Astrocyte of the cerebellum (primary cell): ENCODE data around the gene RAB17.

ENCODE experiments used
- DNase-seq: peaks from one replicate; pipeline ENCODE4 v3.0.0-alpha.2; 2011; ENCODE audit warnings: low read depth
- H3K4me3 ChIP-seq: 2 replicates; pipeline ENCODE4 v1.5.1; 2011; ENCODE audit warnings: mild to moderate bottlenecking, low read depth, low read length, moderate library complexity
- in situ Hi-C: cut with HindIII; loops from 2 replicates; pipeline ENCODE4 v1.10.0; 2017; ENCODE audit warnings: low sequenced_read_pairs
- TF ChIP-seq, protein P1 (sequence below): IDR thresholded peaks from 2 replicates; pipeline ENCODE4 v1.5.1; 2012; ENCODE audit warnings: low read length, low read depth, moderate library complexity, mild to moderate bottlenecking; ENCODE audit errors: missing control alignments

Gene RAB17

DNA sequence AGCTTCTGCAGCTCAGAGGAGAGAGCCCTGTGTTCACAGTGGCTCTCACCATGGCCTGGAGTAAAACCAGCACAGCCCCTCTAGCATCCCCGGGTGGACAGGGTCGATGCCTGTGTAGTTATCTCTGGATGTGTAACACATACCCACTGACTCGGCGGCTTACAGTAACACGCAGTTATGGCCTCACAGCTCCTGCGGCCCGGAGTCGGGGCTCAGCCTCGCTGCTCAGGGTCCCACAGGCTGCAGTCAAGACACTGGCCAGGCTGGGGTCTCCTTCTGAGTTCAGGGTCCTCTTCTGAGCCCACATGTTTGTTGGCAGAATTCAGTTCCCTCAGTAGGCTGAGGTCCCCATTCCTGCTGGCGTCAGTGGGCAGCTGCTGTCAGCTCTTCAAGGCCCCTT is 2.5 kb upstream of the RAB17 start:
- in situ Hi-C loops, result no loop called here
- no peak overlapping the region for H3K4me3 ChIP-seq
- TF ChIP-seq, protein P1, sequence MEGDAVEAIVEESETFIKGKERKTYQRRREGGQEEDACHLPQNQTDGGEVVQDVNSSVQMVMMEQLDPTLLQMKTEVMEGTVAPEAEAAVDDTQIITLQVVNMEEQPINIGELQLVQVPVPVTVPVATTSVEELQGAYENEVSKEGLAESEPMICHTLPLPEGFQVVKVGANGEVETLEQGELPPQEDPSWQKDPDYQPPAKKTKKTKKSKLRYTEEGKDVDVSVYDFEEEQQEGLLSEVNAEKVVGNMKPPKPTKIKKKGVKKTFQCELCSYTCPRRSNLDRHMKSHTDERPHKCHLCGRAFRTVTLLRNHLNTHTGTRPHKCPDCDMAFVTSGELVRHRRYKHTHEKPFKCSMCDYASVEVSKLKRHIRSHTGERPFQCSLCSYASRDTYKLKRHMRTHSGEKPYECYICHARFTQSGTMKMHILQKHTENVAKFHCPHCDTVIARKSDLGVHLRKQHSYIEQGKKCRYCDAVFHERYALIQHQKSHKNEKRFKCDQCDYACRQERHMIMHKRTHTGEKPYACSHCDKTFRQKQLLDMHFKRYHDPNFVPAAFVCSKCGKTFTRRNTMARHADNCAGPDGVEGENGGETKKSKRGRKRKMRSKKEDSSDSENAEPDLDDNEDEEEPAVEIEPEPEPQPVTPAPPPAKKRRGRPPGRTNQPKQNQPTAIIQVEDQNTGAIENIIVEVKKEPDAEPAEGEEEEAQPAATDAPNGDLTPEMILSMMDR, result no peak
- DNase-seq, result no peak

DNA sequence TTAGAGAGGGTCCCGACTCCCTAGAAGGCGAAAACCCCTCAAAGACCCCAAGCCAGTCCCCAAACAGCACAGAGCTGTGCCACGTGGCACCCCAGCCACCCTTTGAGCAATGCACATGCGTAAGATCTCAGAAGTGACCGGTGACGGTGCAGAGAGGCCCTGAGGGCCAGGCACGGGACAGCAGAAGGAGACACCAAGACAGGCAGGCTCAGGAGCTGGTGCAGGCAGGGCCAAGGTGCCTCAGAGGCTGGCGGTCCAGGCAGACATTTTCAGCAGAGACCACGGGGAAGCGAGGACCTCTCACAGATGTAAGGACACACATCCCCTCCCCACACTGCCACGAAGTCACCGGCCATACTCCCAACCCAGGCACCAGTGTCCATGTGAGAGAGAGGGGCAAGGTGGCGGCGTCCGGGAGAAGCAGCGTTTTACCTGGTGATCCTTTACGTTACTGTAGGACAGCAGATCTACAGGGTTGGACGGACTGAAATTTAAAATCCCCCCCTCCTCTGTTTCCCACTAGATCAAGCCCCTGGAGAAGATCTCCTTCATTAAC is 2.0 kb upstream of the RAB17 start:
- in situ Hi-C loops, result no loop called here
- no peak for DNase-seq
- TF ChIP-seq, protein P1, result no peak
- H3K4me3 ChIP-seq, result no peak overlapping the region

DNA sequence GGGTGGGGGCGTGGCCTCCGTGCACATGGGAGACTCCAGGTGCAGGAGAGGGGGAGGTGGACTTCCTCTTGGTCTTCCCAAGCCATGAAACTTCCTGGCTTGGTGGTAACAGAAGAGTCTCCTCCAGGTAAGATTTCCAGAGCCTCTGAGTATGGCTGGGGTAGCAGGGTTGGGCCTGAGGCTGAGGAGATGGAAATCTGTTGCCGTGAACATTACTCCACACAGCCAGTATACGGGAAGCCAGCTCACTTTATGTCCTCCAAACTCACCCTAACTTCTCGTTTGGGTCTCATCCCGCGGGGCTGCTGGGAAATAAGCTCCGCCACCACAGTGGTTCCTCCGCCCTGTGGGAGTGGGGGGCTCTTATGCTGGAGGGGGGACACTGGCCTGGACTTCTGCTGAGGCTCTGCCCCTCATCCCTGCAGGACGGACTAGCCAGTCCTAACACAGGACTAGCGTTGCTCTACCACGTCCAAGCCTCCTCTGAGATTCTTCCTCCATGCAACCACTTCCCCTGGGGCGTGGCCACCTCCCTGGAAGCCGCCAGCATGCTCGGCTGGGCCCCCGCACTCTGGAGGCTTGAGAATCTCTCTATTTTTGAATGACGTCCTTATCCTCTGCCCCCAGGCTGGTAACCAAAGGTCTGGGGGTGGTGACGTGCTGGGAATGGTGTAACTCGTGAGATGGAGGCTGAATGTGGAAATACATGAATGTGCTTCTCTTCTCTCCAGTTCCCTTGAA is 777 bp upstream of the RAB17 start:
- H3K4me3 ChIP-seq, result no peak overlapping the region
- TF ChIP-seq, protein P1, result no peak
- in situ Hi-C loops, result no loop called here
- DNase-seq, result no peak

DNA sequence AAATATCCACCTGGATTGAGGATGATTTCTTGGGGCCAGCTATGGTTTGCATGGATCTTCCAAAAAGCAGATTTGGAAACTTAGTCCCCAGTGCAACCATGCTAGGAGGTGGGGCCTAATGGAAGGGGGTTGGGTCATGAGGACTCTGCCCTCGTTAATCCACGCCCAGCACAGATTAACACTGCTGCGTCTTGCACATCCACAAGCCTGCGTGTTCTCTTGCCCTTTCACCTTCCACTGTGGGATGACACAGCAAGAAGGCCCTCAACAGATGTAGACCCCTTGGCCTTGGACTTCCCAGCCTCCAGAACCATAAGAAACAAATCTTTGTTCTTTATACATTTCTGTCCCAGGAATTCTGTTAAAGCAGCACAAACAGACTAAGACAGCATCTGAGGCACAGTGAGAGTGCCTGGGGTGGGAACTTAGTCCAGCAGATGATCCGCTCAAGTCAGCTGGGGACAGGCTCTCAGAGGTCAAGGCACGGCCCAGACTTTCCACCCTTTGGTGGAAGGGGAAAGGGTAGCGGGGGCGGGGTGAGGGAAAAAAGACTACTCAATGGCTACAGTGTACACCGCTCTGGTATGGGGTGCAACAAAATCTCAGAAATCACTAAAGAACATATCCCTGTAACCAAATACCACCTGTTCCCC is 2.4 kb downstream of the RAB17 start:
- TF ChIP-seq, protein P1, result no peak
- DNase-seq, result no peak
- in situ Hi-C loops, result no loop called here
- H3K4me3 ChIP-seq, result no peak overlapping the region

DNA sequence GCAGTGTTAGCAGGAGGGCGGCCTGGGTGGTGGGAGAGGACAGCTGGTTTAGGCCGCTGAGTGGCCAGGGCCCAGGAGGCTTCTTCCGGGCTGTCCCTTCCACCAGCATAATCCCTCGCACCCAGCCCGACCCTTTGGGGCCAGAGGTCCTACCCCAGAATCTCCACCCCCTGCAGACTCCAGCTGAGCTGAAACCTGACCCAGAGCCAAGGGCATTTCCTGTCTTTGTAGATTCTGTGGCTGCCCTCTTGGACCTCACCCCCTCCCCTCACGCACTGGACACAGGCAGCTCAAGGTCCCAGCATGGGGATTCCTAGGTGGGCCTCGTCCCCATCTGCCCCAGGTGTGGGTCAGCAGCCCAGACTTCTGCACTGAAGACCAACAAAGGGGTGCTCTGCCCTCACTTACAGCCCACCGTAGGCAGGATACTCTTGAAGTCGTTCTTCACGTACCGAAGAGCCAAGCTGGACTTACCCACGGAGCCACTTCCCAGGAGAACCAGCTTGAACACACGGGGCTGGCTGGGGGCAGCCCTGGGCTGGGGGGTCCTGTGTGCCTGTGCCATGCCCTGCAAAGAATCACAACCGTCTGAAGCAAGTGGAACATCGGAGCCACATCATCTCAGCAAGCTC is 4.8 kb downstream of the RAB17 start:
- DNase-seq, result no peak
- in situ Hi-C loops, result no loop called here

More for the DNA sequence above, 4.8 kb downstream of the RAB17 start:
- H3K4me3 ChIP-seq, result no peak overlapping the region
- TF ChIP-seq, protein P1, result no peak
